Liver (tissue), 9 donors: Measurements from ENCODE around the gene TICAM2. TPM values are rescaled to one million over a fixed set of nuclear protein-coding genes. Genes with fewer than 3 reads are reported as not detected.

Experiments
- DNase-seq: peaks from one replicate; pipeline ENCODE4 v3.0.0-alpha.2; 2017; ENCODE audit warnings: low spot score
- H3K27ac ChIP-seq, 2 donors: one replicate each; pipeline ENCODE4 v1.7.0; 2013; ENCODE audit warnings: inconsistent platforms in 2 of 2, low read length in 2 of 2, control low read depth in 1 of 2, low read depth in 1 of 2, mild to moderate bottlenecking in 1 of 2
- H3K27me3 ChIP-seq, 4 donors: one replicate each; pipeline versions ENCODE4 v1.6.1 to v1.7.0; 2013; ENCODE audit warnings: low read length in 3 of 4, inconsistent platforms in 1 of 4, mild to moderate bottlenecking in 1 of 4, moderate library complexity in 1 of 4; ENCODE audit not compliant: control insufficient read depth in 4 of 4, insufficient read depth in 4 of 4
- H3K36me3 ChIP-seq, 4 donors: one replicate each; pipeline versions ENCODE4 v1.6.1 to v1.7.0; 2013; ENCODE audit warnings: low read length in 3 of 4, mild to moderate bottlenecking in 3 of 4, low read depth in 1 of 4, moderate library complexity in 1 of 4; ENCODE audit not compliant: control insufficient read depth in 4 of 4, insufficient read depth in 3 of 4
- H3K4me1 ChIP-seq, 4 donors: one replicate each; pipeline versions ENCODE4 v1.6.1 to v1.7.0; 2013; ENCODE audit warnings: low read length in 3 of 4, mild to moderate bottlenecking in 3 of 4, moderate library complexity in 1 of 4; ENCODE audit not compliant: control insufficient read depth in 4 of 4, insufficient read depth in 4 of 4
- H3K4me3 ChIP-seq, 3 donors: one replicate each; pipeline versions ENCODE4 v1.6.1 to v1.7.0; 2013; ENCODE audit warnings: low read length in 3 of 3, control low read depth in 1 of 3, low read depth in 1 of 3, mild to moderate bottlenecking in 1 of 3
- H3K9ac ChIP-seq, 2 donors: one replicate each; pipeline ENCODE4 v1.7.0; 2013; ENCODE audit warnings: low read length in 2 of 2, mild to moderate bottlenecking in 2 of 2, moderate library complexity in 2 of 2, control low read depth in 1 of 2, low read depth in 1 of 2
- H3K9me3 ChIP-seq, 4 donors: one replicate each; pipeline versions ENCODE4 v1.6.1 to v1.7.0; 2013; ENCODE audit warnings: low read length in 3 of 4; ENCODE audit not compliant: control insufficient read depth in 4 of 4
- EGR1 ChIP-seq, 2 donors: IDR thresholded peaks; 2 replicates each; pipeline ENCODE4 v1.6.1; 2016 to 2018; ENCODE audit warnings: antibody characterized with exemption in 2 of 2, low read depth in 2 of 2
- FOXA2 ChIP-seq: IDR thresholded peaks from 2 replicates; pipeline ENCODE4 v1.6.1; 2016; ENCODE audit warnings: antibody characterized with exemption
- GABPA ChIP-seq, 2 donors: IDR thresholded peaks in 1 of 2; conservative IDR thresholded peaks in 1 of 2; 2 replicates each; pipeline ENCODE4 v1.6.1; 2016; ENCODE audit warnings: antibody characterized with exemption in 2 of 2, mild to moderate bottlenecking in 1 of 2, moderate library complexity in 1 of 2
- HNF4A ChIP-seq, 2 donors: conservative IDR thresholded peaks; 2 replicates each; pipeline ENCODE4 v1.6.1; 2016; ENCODE audit warnings: antibody characterized with exemption in 2 of 2, mild to moderate bottlenecking in 2 of 2
- HNF4G ChIP-seq: IDR thresholded peaks from 2 replicates; pipeline ENCODE4 v1.6.1; 2016; ENCODE audit warnings: antibody characterized with exemption
- JUND ChIP-seq, 2 donors: IDR thresholded peaks; 2 replicates each; pipeline ENCODE4 v1.6.1; 2016; ENCODE audit warnings: antibody characterized with exemption in 2 of 2
- MAX ChIP-seq: IDR thresholded peaks from 2 replicates; pipeline ENCODE4 v1.6.1; 2016; ENCODE audit warnings: antibody characterized with exemption
- NR2F2 ChIP-seq: IDR thresholded peaks from 2 replicates; pipeline ENCODE4 v1.6.1; 2016; ENCODE audit warnings: antibody characterized with exemption
- RAD21 ChIP-seq, 2 donors: IDR thresholded peaks; 2 replicates each; pipeline ENCODE4 v1.6.1; 2016; ENCODE audit warnings: antibody characterized with exemption in 2 of 2, mild to moderate bottlenecking in 2 of 2
- RXRA ChIP-seq, 2 donors: IDR thresholded peaks; 2 replicates each; pipeline ENCODE4 v1.6.1; 2017 to 2018; ENCODE audit warnings: antibody characterized with exemption in 2 of 2, mild to moderate bottlenecking in 1 of 2
- TAF1 ChIP-seq: conservative IDR thresholded peaks from 2 replicates; pipeline ENCODE4 v1.6.1; 2016; ENCODE audit warnings: antibody characterized with exemption, mild to moderate bottlenecking
- YY1 ChIP-seq: IDR thresholded peaks from 2 replicates; pipeline ENCODE4 v1.6.1; 2016; ENCODE audit warnings: antibody characterized with exemption, mild to moderate bottlenecking
- ZBTB33 ChIP-seq: IDR thresholded peaks from 2 replicates; pipeline ENCODE4 v1.6.1; 2016; ENCODE audit warnings: antibody characterized with exemption
- WGBS: extraction: QIAGEN DNeasy Blood & Tissue Kit; methylation state at CpG from one replicate; pipeline ENCODE4 v1.1.7; 2013; 5-methylcytosine and 5-hydroxymethylcytosine counted together
- polyA plus RNA-seq, 2 donors: library from polyadenylated mRNA; stranded (reverse) in 1 of 2; unstranded in 1 of 2; fragments of 200-250 nt in 1 of 2; fragments of >200 nt in 1 of 2; fragmentation: Nextera tagmentation in 1 of 2; extraction: Ambion mirVana in 1 of 2; gene quantifications; one replicate each; pipeline versions ENCODE4 v1.2.1 to v1.2.3, GENCODE V29; 2013 to 2015
- total RNA-seq, 2 donors: library from RNA; depleted of rRNA; stranded (reverse); fragments of >200 nt; gene quantifications; one replicate each; pipeline ENCODE4 v1.2.3, GENCODE V29; 2014
- TF ChIP-seq, protein P1 (sequence below): IDR thresholded peaks from 2 replicates; pipeline ENCODE4 v1.6.1; 2016; ENCODE audit warnings: antibody characterized with exemption
- TF ChIP-seq, protein P2 (sequence below): IDR thresholded peaks from 2 replicates; pipeline ENCODE4 v1.6.1; 2016; ENCODE audit warnings: antibody characterized with exemption, mild to moderate bottlenecking
- donor health status: healthy.
- donor health status: healthy.
- donor health status: healthy.
- donor health status: healthy.
- donor health status: healthy.

TICAM2 gene
- total and polyA plus RNA-seq, 4 donors = 0.50 to 1.5 (median 0.95) TPM

- Histone ChIP-seq H3K9ac (no peak overlapping the region), H3K36me3 (no peaks in the 10 kb centered on the region), H3K4me1 (peaks cover 2 to 15% (median 10%) of the 10 kb centered on the region in 4 donors), H3K27ac (no peak overlapping the region), H3K27me3 (no peaks in the 10 kb centered on the region), H3K4me3 (no peak overlapping the region), H3K9me3 (no peaks in the 10 kb centered on the region)
- no peak for DNase-seq
- 96% methylated on average over 1 of the region's 1 CpG for WGBS
- TF ChIP-seq, protein P1, sequence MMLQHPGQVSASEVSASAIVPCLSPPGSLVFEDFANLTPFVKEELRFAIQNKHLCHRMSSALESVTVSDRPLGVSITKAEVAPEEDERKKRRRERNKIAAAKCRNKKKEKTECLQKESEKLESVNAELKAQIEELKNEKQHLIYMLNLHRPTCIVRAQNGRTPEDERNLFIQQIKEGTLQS = no peak
- TF ChIP-seq HNF4G (no peak), MAX (no peak), RAD21 (IDR thresholded peaks at IDR 0.05) (no peak), FOXA2 (no peak), EGR1 (IDR thresholded peaks at IDR 0.05; ENCODE audit: low read depth in 2 of 2) (no peak), TAF1 (no peak)
These were observed 27.6 kb upstream of the TICAM2 start for GRCh38 chr5:115629903-115630302.

DNA sequence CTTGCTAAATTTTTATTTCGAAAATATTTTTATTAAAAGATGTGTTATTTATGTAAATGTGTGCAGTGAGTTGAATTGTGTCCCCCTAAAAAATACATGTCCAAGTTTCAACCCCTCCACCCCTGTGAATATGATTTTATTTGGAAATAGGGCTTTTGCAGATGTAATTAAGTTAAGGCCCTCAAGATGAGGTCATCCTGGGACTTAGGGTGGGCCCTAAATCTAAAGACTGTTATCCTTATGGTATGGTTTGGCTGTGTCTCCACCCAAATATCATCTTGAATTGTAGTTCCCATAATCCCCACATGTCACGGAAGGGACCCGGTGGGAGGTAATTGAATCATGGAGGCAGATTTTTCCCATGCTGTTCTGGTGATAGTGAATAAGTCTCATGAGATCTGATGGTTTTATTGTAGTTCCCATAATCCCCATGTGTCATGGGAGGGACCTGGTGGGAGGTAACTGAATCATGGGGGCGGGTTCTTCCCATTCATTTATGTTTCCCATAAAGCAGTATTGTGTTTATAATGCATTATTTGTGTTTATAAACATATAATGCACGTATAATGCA is 25.1 kb upstream of the TICAM2 start:
- H3K27me3 ChIP-seq = no peaks in the 10 kb centered on the region
- no peak overlapping the region for H3K4me3 ChIP-seq
- no peak overlapping the region for H3K9ac ChIP-seq
- H3K36me3 ChIP-seq = no peaks in the 10 kb centered on the region
- TF ChIP-seq ZBTB33 (no peak), HNF4G (no peak), GABPA (IDR thresholded peaks at IDR 0.05 in 1 of 2, conservative IDR thresholded peaks at IDR 0.05 in 1 of 2) (no peak), RAD21 (IDR thresholded peaks at IDR 0.05) (no peak), EGR1 (IDR thresholded peaks at IDR 0.05; ENCODE audit: low read depth in 2 of 2) (no peak), JUND (IDR thresholded peaks at IDR 0.05) (no peak), HNF4A (conservative IDR thresholded peaks at IDR 0.05) (no peak), RXRA (IDR thresholded peaks at IDR 0.05) (no peak), TAF1 (no peak), NR2F2 (no peak), YY1 (no peak)
- TF ChIP-seq, protein P1 = no peak
- 87% methylated on average over 5 of the region's 5 CpGs for WGBS
- H3K4me1 ChIP-seq = peaks cover 14 to 26% (median 21%) of the 10 kb centered on the region in 4 donors
- H3K27ac ChIP-seq = no peak overlapping the region
- no peaks in the 10 kb centered on the region for H3K9me3 ChIP-seq
- no peak for DNase-seq

DNA sequence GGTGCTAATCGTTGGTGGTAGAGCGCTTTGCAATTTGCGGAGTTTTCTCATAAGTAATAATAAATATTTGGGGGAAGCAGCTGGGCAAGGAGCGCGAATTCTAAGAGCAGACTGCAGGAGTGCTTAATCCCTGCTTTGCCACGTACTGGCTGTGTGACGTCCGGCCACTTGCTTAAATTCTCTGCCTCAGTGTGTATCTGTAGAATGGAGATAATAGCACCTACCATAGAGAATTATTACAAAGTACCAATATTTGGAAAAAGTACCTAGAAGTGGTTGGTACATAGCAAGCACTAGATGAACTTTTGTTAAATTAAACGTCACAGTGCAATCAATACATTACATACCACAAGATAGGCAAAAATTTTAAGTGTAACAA is 24.2 kb upstream of the TICAM2 start:
- WGBS = under 1% methylated on average over 9 of the region's 9 CpGs
- Histone ChIP-seq H3K36me3 (no peaks in the 10 kb centered on the region), H3K9ac (peak overlapping the region; percentile 76 to 98)

More for the DNA sequence above, 24.2 kb upstream of the TICAM2 start:
- no peak for DNase-seq
- TF ChIP-seq FOXA2 = no peak
- TF ChIP-seq YY1 = peak; percentile 32
- no peak for TF ChIP-seq TAF1
- TF ChIP-seq, protein P2, sequence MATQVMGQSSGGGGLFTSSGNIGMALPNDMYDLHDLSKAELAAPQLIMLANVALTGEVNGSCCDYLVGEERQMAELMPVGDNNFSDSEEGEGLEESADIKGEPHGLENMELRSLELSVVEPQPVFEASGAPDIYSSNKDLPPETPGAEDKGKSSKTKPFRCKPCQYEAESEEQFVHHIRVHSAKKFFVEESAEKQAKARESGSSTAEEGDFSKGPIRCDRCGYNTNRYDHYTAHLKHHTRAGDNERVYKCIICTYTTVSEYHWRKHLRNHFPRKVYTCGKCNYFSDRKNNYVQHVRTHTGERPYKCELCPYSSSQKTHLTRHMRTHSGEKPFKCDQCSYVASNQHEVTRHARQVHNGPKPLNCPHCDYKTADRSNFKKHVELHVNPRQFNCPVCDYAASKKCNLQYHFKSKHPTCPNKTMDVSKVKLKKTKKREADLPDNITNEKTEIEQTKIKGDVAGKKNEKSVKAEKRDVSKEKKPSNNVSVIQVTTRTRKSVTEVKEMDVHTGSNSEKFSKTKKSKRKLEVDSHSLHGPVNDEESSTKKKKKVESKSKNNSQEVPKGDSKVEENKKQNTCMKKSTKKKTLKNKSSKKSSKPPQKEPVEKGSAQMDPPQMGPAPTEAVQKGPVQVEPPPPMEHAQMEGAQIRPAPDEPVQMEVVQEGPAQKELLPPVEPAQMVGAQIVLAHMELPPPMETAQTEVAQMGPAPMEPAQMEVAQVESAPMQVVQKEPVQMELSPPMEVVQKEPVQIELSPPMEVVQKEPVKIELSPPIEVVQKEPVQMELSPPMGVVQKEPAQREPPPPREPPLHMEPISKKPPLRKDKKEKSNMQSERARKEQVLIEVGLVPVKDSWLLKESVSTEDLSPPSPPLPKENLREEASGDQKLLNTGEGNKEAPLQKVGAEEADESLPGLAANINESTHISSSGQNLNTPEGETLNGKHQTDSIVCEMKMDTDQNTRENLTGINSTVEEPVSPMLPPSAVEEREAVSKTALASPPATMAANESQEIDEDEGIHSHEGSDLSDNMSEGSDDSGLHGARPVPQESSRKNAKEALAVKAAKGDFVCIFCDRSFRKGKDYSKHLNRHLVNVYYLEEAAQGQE = no peak
- TF ChIP-seq, protein P1 = peak; percentile 6
- no peak for TF ChIP-seq RXRA (IDR thresholded peaks at IDR 0.05)
- TF ChIP-seq MAX = no peak
- TF ChIP-seq JUND (IDR thresholded peaks at IDR 0.05) = no peak
- H3K4me1 ChIP-seq = peaks cover 15 to 33% (median 24%) of the 10 kb centered on the region in 4 donors
- peak overlapping the region; percentile 56 to 74 (median 70) for H3K4me3 ChIP-seq
- H3K27ac ChIP-seq = peak overlapping the region; percentile 92 to 94
- no peaks in the 10 kb centered on the region for H3K9me3 ChIP-seq
- H3K27me3 ChIP-seq = no peaks in the 10 kb centered on the region
